CD4-positive, alpha-beta T cell treated with Interferon gamma for 1 hour (primary cell): ENCODE measurements around the gene RAB20.
"Not testable (repeated sequence)": the region's sequence is repeated elsewhere in the genome, so short reads cannot be mapped to it uniquely, and the experiment has no call there.

Experiments used
- DNase-seq: peaks from one replicate; pipeline ENCODE4 v3.0.0-alpha.2; 2020

Gene RAB20

DNA sequence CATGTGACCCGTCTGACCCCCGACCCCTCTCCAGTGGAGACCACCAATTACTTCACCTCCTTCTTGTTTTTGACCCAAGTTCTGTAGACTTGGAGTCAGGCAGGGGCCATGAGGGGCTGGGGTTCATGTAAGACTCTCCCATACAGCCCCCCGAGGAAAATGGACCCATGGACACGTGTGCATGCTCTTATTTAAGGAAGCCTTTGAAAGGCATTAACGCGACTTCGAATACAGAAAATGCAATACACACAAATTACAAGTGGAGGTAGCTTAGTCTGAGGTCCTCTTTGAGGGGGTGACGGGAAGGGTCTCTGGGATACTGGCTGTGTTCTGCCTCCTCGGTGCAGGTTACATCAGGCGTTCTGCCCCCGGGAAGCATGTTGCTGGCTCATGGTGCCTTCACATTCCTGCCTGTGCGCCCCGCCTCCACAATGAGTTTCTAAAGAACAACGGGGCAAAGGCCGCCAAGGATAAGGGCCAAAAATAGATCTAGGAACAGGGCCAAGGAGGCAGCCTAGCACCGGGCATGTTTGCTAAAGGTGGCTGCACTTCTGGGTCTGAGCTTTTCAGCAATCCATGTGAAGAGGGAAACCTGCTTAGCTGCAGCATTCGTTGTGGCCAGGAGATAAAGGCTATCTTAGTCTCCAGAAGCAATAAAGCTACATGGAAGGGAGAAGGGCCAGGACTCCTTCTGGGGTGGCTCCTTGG is 54.5 kb downstream of the RAB20 start:
- no peak for DNase-seq

GRCh38 chr13:110506396-110506795 is 55.1 kb downstream of the RAB20 start:
- DNase-seq, result no peak

DNA sequence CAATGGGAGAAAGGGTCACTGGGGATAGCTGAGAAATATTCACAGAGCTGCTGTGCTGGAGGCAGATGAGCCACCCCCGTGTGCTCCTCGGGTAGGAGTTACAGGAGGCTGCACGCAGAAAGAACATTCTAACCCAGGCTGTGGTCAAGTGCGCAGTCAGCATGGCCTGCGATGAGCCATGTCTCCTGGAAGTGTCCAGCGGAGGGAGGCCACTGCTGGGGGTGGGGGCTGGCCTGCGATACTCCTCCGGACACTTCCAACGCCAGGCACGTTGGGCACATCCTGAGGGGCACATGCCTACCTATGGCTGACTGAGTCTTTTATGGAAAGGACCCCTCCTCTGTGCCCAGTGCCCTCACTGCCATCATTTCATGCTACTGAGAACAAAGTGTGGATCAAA is 55.9 kb downstream of the RAB20 start:
- no peak for DNase-seq

- DNase-seq, result no peak
These were observed 57.5 kb downstream of the RAB20 start for GRCh38 chr13:110503979-110504499.

GRCh38 chr13:110503037-110503901 is 58.3 kb downstream of the RAB20 start:
- no peak for DNase-seq

- no peak for DNase-seq
These were observed 60.3 kb downstream of the RAB20 start for GRCh38 chr13:110501188-110501587.

DNA sequence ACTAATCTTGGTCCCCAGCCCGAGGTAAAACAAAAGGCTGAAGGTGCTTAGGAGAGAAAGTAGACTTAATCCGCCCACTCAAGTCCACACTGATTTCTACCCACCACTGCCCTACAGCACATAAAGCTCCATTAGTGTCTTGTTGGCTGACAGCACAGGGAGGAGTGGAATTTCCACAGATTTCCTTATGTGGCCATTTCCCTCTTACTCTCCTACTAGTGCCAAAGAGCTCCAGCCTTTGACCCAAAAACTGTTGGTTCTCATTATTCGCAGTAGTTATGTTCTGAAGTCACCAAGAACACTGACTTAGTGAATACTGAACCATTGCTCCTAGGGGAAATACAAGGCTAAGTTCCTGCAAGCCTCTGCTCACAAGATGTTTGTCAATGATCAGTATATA is 61.2 kb downstream of the RAB20 start:
- DNase-seq, result no peak

DNA sequence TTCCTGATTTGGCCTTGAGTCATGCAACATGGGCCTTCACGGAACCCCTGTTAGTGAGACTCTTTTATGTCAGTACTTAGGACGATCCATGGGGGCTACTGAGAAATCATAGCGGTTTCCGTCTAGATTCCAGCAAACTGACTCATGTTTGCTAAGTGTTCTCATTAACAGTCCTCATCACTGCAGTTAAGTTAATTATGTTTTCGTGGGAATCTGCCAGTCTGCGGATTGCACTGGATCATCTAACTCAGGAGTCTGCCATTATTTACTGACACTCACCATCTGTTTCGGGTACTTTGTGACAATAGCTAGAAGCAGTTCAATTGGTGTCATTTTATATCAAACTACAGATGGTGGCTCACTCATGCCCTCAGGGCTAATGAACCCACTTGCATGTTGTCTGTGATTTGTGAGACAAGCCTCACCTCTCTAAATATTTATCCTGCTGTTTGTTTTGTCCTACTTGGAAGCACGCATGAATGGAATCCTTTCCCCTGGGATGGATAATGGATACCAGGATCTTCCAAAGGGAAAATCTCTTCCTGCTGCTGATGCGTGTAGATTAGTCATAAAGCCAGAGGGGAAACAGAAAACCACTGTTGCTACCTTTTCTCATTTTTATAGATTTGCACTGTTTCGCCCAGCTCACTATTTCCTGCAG is 61.8 kb downstream of the RAB20 start:
- no peak for DNase-seq

- DNase-seq, result no peak
These were observed 62.8 kb downstream of the RAB20 start for GRCh38 chr13:110498765-110499164.

DNA sequence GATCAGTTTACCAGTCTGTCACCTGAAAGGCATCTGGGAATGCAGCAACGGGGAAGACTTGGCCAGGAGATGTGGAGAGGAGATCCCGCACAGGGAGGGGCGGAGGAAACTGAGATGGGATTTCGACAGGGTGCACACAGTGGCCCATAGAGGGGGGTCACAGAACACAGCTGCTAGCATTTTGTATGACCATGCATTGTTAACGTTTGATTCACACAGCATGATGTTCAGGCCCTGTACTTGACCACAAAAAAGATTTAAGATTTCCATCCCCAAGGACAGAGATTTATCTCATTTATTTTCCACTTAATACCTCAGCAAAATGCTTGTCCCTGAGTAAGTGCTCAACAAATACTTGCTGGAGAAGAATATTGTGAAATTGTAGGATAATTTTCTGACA is 63.2 kb downstream of the RAB20 start:
- no peak for DNase-seq

DNA sequence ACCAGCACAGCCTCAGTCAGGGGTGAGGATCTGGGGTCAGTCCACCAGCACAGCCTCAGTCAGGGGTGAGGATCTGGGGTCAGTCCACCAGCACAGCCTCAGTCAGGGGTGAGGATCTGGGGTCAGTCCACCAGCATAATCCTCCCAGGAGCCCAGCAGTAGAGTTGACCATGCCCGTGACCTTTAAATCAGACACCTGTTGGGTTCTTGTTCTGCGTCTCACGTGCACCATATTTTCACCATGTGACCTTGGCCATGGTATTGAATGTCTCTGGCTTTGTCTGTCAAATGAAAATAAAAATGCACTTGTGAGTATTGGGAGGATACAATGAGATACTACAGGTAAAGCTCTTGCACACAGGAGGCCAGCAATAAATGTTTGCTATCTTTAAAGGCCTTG is 63.6 kb downstream of the RAB20 start:
- not testable (repeated sequence) for DNase-seq

GRCh38 chr13:110497003-110497402 is 64.5 kb downstream of the RAB20 start:
- DNase-seq, result no peak

- no peak for DNase-seq
These were observed 65.2 kb downstream of the RAB20 start for GRCh38 chr13:110496281-110496680.

DNA sequence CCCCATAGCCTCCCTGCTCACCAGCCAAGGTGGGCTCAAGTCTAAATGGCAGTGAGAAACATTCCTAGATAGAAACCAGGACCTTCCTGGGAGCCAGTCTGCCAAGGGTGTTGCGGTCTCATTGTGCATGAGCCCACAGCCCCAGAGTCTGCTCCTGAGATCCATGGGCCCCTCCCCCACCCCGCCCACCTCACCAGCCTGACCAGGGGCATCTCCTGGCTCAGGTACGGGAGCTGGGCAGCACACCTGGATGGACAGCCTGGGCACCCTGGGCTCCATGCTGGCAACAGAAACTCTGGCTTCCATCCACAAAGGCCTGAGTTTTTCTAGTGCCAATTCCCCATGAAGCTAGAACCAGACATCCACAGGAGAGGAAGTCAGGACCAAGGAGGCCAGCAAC is 65.6 kb downstream of the RAB20 start:
- no peak for DNase-seq

- DNase-seq, result no peak
These were observed 66.1 kb downstream of the RAB20 start for GRCh38 chr13:110495376-110495775.

- no peak for DNase-seq
These were observed 67.9 kb downstream of the RAB20 start for GRCh38 chr13:110493613-110494012.

- no peak for DNase-seq
These were observed 68.6 kb downstream of the RAB20 start for GRCh38 chr13:110492679-110493593.

GRCh38 chr13:110491869-110492678 is 69.4 kb downstream of the RAB20 start:
- DNase-seq, result no peak

DNA sequence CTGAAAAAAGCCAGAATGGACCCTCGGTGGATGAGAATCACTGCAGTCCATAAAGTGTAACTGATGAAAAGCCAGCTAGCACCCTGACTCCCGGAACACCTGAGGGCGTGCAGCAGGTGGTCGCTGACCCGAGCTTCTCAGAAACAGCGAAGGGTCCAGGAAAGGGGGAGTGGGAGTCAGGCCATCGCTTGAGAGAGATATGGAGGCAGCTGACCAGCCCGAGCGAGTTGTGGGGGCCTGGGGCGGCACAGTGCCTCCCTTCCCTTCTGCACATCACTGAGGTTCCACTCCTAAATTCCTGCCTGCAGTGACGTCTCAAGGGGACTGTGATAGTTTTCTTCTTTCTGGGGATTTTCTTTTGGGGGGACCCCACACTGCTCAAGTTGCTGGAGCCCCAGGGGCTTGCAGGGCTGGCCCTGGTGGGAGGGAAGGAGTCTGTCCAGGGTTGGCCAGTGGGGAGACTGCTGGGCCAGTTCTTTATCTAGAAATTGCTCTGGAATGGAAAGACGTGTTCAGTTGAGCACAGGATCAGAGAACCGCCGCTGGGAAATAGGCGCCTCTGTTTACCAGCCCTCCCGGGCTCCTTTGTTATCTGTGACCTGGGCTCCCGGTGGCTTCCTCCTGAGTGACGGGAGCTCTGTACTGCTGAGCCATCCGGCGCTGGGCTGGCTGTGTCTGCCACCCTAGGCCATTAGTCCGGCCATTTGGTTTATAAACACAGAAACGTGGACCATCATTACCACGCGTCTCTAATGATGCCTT is 71.3 kb downstream of the RAB20 start:
- no peak for DNase-seq

DNA sequence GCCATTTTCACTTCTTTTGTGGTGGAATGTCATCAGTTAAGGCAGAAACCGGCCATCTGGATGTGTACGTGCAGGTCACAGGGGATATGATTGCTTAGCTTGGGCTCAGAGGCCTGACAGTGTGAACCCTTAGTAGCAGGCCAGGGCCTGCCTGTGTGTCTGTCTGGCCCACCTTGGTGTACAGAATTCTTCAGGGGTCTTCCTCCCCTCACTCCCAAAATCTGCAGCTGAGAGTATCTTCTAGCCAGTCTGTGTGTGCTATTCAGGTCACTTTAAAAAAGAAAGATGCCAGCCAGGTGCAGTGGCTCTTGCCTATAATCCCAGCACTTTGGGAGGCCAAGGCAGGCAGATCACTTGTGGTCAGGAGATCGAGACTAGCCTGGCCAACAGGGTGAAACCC is 74.6 kb downstream of the RAB20 start:
- DNase-seq, result not testable (repeated sequence)
